BLaER1 (cell line): ENCODE measurements around the gene HAPSTR1.

Experiments
- H3K27ac ChIP-seq: shearing (Covaris generic); formaldehyde crosslinking; 2 replicates; pipeline ENCODE4 v1.8.1; 2022
- H3K27me3 ChIP-seq: shearing (Covaris generic); formaldehyde crosslinking; 2 replicates; pipeline ENCODE4 v1.8.1; 2022
- H3K36me3 ChIP-seq: shearing (Covaris generic); formaldehyde crosslinking; 2 replicates; pipeline ENCODE4 v1.8.1; 2022
- H3K4me1 ChIP-seq: shearing (Covaris generic); formaldehyde crosslinking; 2 replicates; pipeline ENCODE4 v1.8.1; 2022
- H3K4me2 ChIP-seq: shearing (Covaris generic); formaldehyde crosslinking; 2 replicates; pipeline ENCODE4 v1.8.1; 2022
- H3K4me3 ChIP-seq: shearing (Covaris generic); formaldehyde crosslinking; 2 replicates; pipeline ENCODE4 v1.8.1; 2022
- H3K9ac ChIP-seq: shearing (Covaris generic); formaldehyde crosslinking; 2 replicates; pipeline ENCODE4 v1.8.1; 2022
- H3K9me3 ChIP-seq: shearing (Covaris generic); formaldehyde crosslinking; 2 replicates; pipeline ENCODE4 v1.8.1; 2022
- H4K20me1 ChIP-seq: shearing (Covaris generic); formaldehyde crosslinking; 2 replicates; pipeline ENCODE4 v1.8.1; 2022
- Cebpa-rat ChIP-seq: shearing (Covaris generic); IDR thresholded peaks from 2 replicates; pipeline ENCODE4 v1.8.1; 2022

Gene HAPSTR1

DNA sequence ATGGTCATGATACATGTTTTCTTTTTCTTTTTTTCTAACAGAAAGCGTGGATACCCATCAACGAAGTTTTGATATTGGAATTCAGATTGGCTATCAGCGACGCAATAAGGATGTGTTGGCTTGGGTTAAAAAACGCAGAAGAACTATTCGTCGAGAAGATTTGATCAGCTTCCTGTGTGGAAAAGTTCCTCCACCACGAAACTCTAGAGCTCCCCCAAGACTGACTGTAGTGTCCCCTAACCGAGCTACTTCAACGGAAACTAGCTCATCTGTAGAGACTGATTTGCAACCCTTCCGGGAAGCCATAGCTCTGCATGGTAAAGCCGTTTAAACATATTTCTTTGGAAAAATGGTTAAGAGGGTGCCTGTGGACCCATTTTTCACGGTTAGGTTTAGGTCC is 11.5 kb downstream of the HAPSTR1 start:
- H3K27me3 ChIP-seq = no peaks in the 10 kb centered on the region
- peak overlapping the region; percentile 8; the same call in 1 of the 2 replicates for H3K4me2 ChIP-seq
- H3K36me3 ChIP-seq = peaks cover 100% of the 10 kb centered on the region
- no peak overlapping the region for H3K9ac ChIP-seq
- no peak for TF ChIP-seq Cebpa-rat
- H3K4me1 ChIP-seq = peaks cover 81% of the 10 kb centered on the region
- peaks cover 100% of the 10 kb centered on the region for H4K20me1 ChIP-seq
- no peak overlapping the region for H3K4me3 ChIP-seq
- H3K27ac ChIP-seq = no peak overlapping the region
- H3K9me3 ChIP-seq = no peaks in the 10 kb centered on the region

DNA sequence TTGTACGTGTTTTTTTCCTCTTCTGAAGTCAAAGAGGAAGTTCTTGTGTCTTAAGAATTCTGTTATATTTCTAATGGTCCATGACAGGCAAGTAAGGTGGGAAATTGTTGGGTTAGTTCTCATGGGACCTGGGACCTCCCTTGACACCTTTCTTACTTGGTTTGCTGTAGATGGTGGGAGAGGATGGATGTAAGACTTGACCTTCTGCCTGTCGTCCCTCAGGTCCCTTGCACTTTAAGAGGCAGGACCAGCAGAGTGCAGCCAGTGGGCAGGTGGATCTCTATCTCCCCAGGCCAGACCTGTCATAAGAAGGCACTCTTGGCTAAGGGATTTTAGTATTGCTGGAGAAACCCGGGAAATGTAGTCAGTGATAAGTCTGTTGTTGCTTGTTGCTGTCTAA is 12.1 kb downstream of the HAPSTR1 start:
- Histone ChIP-seq H3K4me2 (peak overlapping the region; percentile 8; the same call in 1 of the 2 replicates), H3K9me3 (no peaks in the 10 kb centered on the region), H3K27ac (no peak overlapping the region), H3K4me3 (no peak overlapping the region), H3K4me1 (peaks cover 81% of the 10 kb centered on the region), H4K20me1 (peaks cover 100% of the 10 kb centered on the region), H3K36me3 (peaks cover 100% of the 10 kb centered on the region), H3K9ac (no peak overlapping the region), H3K27me3 (no peaks in the 10 kb centered on the region)
- no peak for TF ChIP-seq Cebpa-rat

DNA sequence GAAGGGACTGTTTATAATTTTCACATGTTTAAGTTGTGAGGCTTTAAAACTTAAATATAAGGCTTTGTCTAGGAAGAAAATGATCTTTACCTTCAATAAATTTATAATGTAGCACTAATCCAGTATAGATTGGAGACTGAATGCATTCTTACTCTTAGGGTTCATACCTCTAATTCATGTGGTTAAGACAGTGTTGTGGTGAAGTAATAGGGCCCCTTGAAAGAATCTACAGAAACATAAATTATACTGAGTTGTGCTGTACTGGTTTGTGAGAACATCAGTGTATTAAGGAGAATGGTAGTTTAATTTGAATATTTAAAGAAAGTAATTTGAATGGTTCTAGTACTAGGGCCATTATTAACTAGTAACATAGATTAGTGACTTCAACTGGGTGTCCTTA is 13.7 kb downstream of the HAPSTR1 start:
- H3K36me3 ChIP-seq = peaks cover 100% of the 10 kb centered on the region
- no peak overlapping the region for H3K4me2 ChIP-seq
- no peak overlapping the region for H3K4me3 ChIP-seq
- no peak overlapping the region for H3K27ac ChIP-seq
- H3K9ac ChIP-seq = no peak overlapping the region
- H3K27me3 ChIP-seq = no peaks in the 10 kb centered on the region
- H3K4me1 ChIP-seq = peaks cover 81% of the 10 kb centered on the region
- no peaks in the 10 kb centered on the region for H3K9me3 ChIP-seq
- TF ChIP-seq Cebpa-rat = no peak
- peaks cover 100% of the 10 kb centered on the region for H4K20me1 ChIP-seq

DNA sequence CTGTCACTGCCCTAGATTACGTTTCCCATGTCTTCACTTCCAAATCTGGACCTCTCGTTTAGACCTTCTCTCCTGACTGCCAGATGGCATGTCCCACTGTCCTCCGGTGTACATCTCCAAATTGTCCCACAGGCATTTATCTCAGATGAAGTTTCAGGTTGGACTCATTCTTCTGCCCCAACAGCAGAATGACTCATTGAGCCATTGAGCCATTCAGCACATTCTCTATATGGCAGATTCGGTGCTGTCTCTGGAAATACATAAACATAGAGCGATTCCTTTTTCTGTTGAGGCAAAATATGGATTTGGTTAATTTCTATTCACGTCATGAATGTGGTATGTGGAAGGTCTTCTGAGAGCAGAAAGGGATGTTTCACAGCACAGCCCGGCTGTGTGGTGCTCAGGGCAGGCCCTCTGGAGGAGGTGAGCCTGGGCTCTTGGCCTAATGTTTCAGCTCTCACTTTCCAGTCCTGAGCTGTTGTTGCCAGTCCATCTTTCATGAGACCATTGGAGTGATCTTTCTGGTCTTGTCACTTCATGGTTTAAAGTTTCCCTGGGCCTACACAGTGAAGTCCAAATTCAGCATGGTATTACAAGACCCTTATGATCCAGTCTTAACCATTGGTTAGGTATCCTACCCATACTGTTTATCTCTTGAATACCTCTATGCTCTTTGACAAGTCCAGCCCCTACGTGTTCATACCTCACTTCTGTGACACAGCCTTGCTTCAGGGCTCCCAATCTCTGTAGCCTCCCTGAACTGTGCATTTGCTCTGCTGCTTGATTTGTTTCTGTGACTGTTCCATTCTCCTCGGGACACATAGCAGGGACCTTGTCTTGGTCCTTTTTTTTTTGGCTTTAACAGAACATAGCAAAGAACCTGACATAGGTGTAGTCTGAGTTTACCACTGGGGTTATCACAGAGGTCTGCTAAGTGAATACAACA is 15.9 kb downstream of the HAPSTR1 start:
- H3K4me2 ChIP-seq = no peak overlapping the region
- no peak overlapping the region for H3K9ac ChIP-seq
- peaks cover 77% of the 10 kb centered on the region for H3K4me1 ChIP-seq
- H3K4me3 ChIP-seq = no peak overlapping the region
- no peaks in the 10 kb centered on the region for H3K9me3 ChIP-seq
- no peaks in the 10 kb centered on the region for H3K27me3 ChIP-seq
- H4K20me1 ChIP-seq = peaks cover 100% of the 10 kb centered on the region
- no peak overlapping the region for H3K27ac ChIP-seq
- TF ChIP-seq Cebpa-rat = no peak
- H3K36me3 ChIP-seq = peaks cover 95% of the 10 kb centered on the region

DNA sequence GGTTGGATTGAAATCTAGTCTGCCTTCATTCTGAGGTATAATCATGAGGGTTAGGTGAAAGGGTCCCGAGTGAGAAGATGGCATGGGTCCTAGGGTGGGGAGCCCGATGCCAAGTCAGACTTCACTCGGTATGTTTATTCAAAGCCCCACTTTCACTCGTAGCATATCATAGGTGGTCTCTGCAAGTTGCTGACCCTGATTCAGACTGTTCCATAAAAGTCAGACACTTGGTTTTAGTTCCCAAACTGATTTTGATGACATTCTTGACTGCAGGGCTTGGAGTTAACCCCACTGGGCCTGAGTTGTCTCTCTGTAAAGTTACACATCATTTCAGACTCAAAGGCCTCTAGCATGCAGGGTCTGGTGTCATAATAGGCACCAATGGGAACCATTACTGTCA is 17.8 kb downstream of the HAPSTR1 start:
- no peak overlapping the region for H3K27ac ChIP-seq
- H3K9ac ChIP-seq = no peak overlapping the region
- TF ChIP-seq Cebpa-rat = no peak
- H3K4me1 ChIP-seq = peaks cover 80% of the 10 kb centered on the region
- H3K27me3 ChIP-seq = no peaks in the 10 kb centered on the region
- peak overlapping the region; percentile 27; the same call in 1 of the 2 replicates for H3K4me2 ChIP-seq
- peaks cover 100% of the 10 kb centered on the region for H4K20me1 ChIP-seq
- H3K9me3 ChIP-seq = no peaks in the 10 kb centered on the region
- H3K36me3 ChIP-seq = peaks cover 91% of the 10 kb centered on the region
- no peak overlapping the region for H3K4me3 ChIP-seq

DNA sequence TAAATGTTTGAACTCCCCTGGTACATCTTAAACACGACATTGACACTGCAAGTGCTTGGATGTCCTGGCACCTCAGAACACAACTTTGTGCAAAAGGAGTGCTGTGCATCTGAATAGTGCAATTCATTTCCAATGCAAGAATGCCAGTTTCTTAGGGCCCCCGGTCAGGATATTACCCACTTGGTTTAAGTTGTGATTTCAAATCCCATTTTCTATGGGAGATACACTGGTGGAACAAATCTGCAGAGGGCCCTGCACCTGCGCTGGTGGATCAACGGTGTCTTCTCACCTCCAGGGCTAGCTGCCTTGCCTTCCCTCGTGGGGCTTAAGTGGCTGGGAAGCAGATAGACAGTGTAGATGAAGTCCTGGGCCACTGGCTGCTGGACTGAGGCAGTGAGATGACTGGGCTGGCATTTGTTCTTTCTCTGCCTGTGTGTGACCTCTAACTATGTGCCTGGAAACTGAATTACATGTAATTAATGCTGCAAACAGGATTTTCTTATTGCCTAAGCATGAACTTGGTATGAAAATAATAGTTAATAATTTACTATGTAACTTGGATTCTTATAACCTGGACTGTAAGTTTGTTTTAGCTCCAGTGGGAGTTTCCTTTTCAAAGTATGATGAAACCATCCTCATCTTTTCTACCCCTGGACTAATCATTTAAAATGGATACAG is 20.9 kb downstream of the HAPSTR1 start:
- H3K4me3 ChIP-seq = no peak overlapping the region
- peaks cover 79% of the 10 kb centered on the region for H3K4me1 ChIP-seq
- peaks cover 100% of the 10 kb centered on the region for H4K20me1 ChIP-seq
- peaks cover 91% of the 10 kb centered on the region for H3K36me3 ChIP-seq
- no peak overlapping the region for H3K27ac ChIP-seq
- H3K9ac ChIP-seq = no peak overlapping the region
- no peaks in the 10 kb centered on the region for H3K9me3 ChIP-seq
- no peaks in the 10 kb centered on the region for H3K27me3 ChIP-seq
- TF ChIP-seq Cebpa-rat = no peak
- H3K4me2 ChIP-seq = peak overlapping the region; percentile 38; the same call in 1 of the 2 replicates

DNA sequence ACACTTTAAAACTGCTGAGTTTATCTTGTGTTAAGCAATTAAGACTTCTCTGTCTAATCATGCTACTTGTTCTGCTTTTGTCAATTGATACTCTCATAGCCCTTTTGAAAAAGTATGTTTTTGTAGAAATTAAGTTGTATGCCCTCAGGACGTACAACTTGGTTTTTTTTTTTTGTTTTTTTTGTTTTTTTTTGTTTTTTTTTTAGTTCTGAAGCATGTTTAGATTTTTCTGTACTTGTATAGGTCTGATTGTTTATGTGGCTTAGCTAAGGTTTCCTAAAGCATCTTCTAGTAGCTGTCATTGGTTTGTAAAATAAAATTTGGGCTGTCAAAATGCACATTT is 21.4 kb downstream of the HAPSTR1 start:
- Histone ChIP-seq H3K4me2 (peak overlapping the region; percentile 38), H4K20me1 (peaks cover 100% of the 10 kb centered on the region), H3K4me1 (peaks cover 73% of the 10 kb centered on the region), H3K27ac (no peak overlapping the region), H3K9ac (no peak overlapping the region), H3K36me3 (peaks cover 91% of the 10 kb centered on the region), H3K27me3 (no peaks in the 10 kb centered on the region), H3K4me3 (no peak overlapping the region), H3K9me3 (no peaks in the 10 kb centered on the region)
- TF ChIP-seq Cebpa-rat = no peak

DNA sequence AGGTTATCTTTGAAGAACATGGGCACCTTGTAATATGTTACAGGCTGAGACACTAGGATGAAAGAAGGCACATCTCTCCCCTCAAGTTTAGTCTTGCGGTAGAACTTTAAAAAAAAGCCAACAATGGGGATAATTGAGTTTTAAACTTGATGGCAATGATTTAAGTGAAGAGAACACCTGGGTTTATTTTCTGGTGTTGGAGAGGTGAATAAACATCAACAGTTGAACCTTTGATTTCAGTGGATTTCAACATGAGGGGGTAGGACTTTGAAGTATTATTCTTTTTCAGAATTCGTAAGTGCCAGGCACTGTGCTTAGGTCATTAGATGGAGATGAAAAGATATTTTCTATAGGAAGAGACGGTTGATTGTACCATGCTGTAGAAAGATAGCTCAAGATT is 22.3 kb downstream of the HAPSTR1 start:
- Histone ChIP-seq H3K4me2 (peak overlapping the region; percentile 38), H3K27ac (no peak overlapping the region), H3K27me3 (no peaks in the 10 kb centered on the region), H3K36me3 (peaks cover 91% of the 10 kb centered on the region), H3K9me3 (no peaks in the 10 kb centered on the region), H3K4me3 (no peak overlapping the region), H4K20me1 (peaks cover 100% of the 10 kb centered on the region), H3K9ac (no peak overlapping the region), H3K4me1 (peaks cover 65% of the 10 kb centered on the region)
- no peak for TF ChIP-seq Cebpa-rat

DNA sequence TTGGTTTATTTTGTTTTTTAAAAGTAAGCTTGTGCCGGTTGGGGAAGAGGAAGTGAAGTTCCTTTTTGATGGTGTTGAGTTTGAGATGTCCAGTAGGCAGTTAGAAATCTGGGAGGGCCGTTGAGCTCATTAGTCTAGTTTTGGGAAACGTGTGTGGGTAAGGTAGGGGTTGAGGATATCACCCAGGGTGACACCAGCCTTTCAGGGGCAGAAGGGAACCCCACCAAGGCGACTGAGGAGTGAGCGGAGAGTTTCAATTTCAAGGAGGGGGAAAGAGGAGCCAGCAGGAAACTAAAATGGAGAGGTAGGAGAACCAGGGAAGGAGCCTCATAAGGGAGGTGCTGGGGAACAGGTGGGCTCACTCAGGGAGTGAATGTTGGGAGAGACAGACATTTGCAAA is 22.7 kb downstream of the HAPSTR1 start:
- Histone ChIP-seq H3K4me3 (no peak overlapping the region), H3K4me2 (peak overlapping the region; percentile 38), H3K36me3 (peaks cover 91% of the 10 kb centered on the region), H3K27me3 (no peaks in the 10 kb centered on the region), H3K9ac (no peak overlapping the region), H3K27ac (peak overlapping the region; percentile 43; the same call in 1 of the 2 replicates), H4K20me1 (peaks cover 100% of the 10 kb centered on the region), H3K4me1 (peaks cover 61% of the 10 kb centered on the region), H3K9me3 (no peaks in the 10 kb centered on the region)
- no peak for TF ChIP-seq Cebpa-rat

DNA sequence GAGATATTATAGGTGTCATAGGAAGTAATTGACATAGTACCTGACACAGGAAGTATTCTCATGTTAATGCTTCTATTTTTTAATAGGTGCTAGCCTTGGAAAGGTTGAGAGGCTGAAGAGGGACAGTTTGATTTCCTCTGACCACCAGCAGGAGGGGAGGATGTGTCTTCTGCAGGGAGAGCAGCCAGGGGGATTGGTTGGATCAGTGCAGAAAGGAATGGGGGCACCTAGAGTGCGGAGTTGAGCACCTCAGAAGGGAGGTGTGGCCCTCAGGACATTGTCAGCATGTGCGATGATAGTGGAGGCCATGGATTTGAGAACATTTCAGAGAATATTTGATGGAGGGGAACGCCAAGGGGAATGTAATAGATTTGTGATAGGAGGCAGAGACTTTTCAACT is 23.4 kb downstream of the HAPSTR1 start:
- Histone ChIP-seq H4K20me1 (peaks cover 100% of the 10 kb centered on the region), H3K4me2 (no peak overlapping the region), H3K36me3 (peaks cover 90% of the 10 kb centered on the region)

More for the DNA sequence above, 23.4 kb downstream of the HAPSTR1 start:
- TF ChIP-seq Cebpa-rat = no peak
- Histone ChIP-seq H3K9me3 (no peaks in the 10 kb centered on the region), H3K4me1 (peaks cover 53% of the 10 kb centered on the region), H3K27ac (peak overlapping the region; percentile 43; the same call in 1 of the 2 replicates), H3K9ac (no peak overlapping the region), H3K4me3 (no peak overlapping the region), H3K27me3 (no peaks in the 10 kb centered on the region)
